MG63 (cell line): ENCODE data around the gene ADCY9. TPM values are rescaled to one million over a fixed set of nuclear protein-coding genes. Genes with fewer than 3 reads are reported as not detected.
"Not testable (repeated sequence)": the region's sequence is repeated elsewhere in the genome, so short reads cannot be mapped to it uniquely, and the experiment has no call there.

Experiments
- DNase-seq: peaks from one replicate; pipeline ENCODE4 v3.0.0-alpha.2; 2020
- H3K27me3 ChIP-seq: fragments of 250-450 bp; sonication (Bioruptor Pico); 2 replicates; pipeline ENCODE4 v1.5.1; 2020; ENCODE audit warnings: mild to moderate bottlenecking, moderate library complexity
- H3K36me3 ChIP-seq: fragments of 250-450 bp; sonication (Bioruptor Pico); 2 replicates; pipeline ENCODE4 v1.5.1; 2020; ENCODE audit warnings: mild to moderate bottlenecking, moderate library complexity
- H3K4me3 ChIP-seq: fragments of 250-450 bp; sonication (Bioruptor Pico); 2 replicates; pipeline ENCODE4 v1.5.1; 2020; ENCODE audit warnings: mild to moderate bottlenecking, moderate library complexity
- H3K9me3 ChIP-seq: fragments of 250-450 bp; sonication (Bioruptor Pico); 2 replicates; pipeline ENCODE4 v1.5.1; 2020; ENCODE audit warnings: mild to moderate bottlenecking, moderate library complexity
- total RNA-seq: library from RNA; depleted of rRNA; stranded (reverse); fragments of >200 nt; shearing (Covaris generic); gene quantifications from 2 replicates; pipeline ENCODE4 v1.2.3, GENCODE V29; 2014; ENCODE audit warnings: low replicate concordance

Gene ADCY9
- total RNA-seq, 1 experiment from 2014 or later: 18.4 TPM

DNA sequence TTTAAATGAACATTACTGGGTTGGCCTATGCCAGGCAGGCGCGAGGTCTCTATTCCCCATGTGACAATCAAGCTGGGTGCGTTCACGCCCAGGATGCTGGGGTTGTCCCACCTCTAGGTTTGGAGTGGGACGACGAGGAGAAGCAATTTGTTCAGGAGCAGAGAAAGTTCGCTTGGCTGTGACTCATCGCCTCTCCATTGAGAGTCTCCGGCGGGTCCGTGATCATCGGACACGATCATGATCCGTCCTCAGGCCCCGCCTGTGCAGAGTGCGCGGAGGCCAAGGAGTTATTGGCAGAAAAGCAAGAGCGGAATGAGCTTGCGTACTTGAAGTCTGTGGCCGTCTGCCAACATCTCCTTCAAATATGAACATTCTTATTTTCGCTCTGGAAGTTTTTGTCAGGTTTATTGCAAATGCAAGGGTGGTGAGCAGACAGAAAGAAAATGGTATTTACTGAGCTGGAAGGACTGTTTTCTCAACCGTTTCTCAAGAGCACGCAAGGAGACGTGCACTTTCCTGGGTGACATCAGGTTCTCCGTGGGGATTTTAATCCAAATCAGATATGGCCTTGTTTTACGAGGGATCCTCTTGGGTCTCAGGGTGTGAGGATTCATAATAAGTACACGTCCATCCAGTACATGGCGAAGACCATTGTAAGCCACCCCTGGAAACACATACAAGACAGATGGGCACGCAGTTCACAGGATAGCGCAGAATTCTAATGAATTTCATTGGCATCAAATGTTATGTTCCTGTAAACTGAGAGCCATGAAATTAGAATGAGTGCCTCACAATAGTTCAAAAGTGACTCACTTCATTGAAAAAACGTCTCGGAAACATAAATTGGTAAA lies 165.7 kb downstream of the ADCY9 start:
- Histone ChIP-seq H3K36me3 (peaks cover 9% of the 10 kb centered on the region), H3K9me3 (no peaks in the 10 kb centered on the region), H3K4me3 (peak overlapping the region; percentile 40), H3K27me3 (no peaks in the 10 kb centered on the region)
- DNase-seq: peak; percentile 99

DNA sequence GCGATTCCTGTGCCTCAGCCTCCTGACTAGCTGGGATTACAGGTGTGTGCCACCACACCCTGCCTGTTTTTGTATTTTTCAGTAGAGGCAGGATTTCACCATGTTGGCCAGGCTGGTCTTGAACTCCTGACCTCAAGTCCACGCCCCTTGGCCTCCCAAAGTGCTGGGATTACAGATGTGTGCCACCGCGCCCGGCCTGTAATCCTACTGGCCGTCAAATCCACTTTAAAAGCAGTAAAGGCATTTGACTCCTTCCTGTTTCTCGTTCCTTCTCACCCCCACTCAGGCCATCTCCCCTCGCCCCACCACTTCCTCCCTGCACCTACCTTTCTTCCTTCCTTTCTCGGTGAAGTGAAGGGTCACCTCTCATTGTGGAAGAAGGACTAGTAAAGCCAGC lies 166.3 kb downstream of the ADCY9 start:
- Histone ChIP-seq H3K9me3 (no peaks in the 10 kb centered on the region), H3K36me3 (peaks cover 9% of the 10 kb centered on the region), H3K4me3 (peak overlapping the region; percentile 40), H3K27me3 (no peaks in the 10 kb centered on the region)
- peak; percentile 75 for DNase-seq

DNA sequence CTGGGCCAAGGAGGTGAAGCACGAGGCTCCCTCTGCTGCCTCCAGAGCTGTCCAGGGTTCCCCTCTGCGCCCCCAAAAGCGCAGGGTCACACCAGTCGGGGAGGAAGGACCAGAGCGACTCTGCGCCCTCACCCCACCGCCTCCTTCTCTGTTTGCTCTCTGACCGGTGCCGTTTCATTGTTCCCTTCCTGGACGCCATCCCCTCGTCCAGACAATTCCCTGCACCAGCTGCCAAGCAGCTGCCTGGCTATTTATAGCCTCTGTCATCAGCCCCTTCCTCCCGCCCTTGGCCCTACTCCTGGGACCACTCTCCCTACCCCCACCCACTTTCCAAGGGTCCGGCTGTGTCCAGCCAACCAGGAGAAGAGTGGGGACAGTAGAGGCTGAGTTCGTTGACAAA lies 167.0 kb downstream of the ADCY9 start:
- no peak for DNase-seq
- Histone ChIP-seq H3K9me3 (no peaks in the 10 kb centered on the region), H3K36me3 (peaks cover 9% of the 10 kb centered on the region), H3K4me3 (peak overlapping the region; percentile 40), H3K27me3 (no peaks in the 10 kb centered on the region)

DNA sequence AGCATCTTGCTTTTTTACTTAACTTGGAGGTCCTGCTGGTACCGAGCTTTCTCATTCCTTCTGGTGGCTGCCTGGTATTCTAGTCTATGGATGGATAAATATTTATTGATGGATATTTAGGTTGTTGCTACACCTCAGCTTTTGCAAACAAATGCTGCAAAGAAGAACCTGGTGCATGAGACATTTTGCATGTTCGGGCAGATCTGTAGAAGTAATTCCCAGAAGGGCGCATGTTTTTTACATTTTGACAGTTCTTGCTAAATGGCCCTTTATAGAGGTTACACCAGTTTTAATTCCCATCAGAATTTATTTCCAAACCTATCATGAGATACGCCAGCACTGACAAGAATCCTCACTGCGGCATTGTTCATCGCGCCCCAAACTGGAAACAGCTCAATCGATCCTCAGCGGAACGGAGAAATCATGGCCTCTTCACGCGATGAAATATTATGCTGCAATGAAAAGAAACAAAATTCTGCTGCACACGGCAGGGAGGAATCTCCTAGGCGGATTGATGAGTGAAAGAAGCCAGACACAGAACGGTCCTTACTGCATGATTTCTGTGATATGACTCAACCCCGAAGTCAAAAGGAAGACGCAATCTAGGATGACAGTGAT lies 167.8 kb downstream of the ADCY9 start:
- H3K36me3 ChIP-seq: peaks cover 9% of the 10 kb centered on the region
- H3K4me3 ChIP-seq: no peak overlapping the region
- no peak for DNase-seq
- no peaks in the 10 kb centered on the region for H3K27me3 ChIP-seq
- no peaks in the 10 kb centered on the region for H3K9me3 ChIP-seq

DNA sequence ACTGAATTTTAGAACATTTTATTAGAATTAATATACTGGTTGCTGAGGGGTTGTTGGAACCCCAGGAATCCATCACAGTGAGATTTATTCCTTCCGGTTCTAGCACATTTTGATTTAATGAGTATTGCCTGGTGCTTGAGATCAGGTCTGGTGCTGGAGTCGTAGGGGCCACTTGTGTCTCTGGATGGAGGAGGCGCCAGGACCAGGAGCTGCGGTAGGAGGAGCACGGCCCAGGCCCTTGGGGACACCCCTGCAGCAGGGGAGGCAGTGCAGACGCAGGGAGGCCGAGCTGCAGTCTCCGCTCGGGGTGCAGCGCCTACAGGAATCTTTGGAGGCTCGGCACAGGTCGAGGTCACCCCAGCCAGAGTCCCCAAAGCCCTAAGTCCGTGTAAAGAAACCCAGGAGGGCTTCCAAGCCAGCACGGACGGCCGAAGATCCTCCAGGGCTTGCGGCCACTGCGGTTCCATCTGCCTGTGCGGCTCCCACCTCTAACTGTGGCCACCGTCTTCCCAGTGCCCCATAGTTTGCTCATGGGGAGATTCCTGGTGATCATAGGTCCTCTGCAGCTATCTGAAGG lies 169.6 kb downstream of the ADCY9 start:
- Histone ChIP-seq H3K27me3 (no peaks in the 10 kb centered on the region), H3K4me3 (no peak overlapping the region), H3K9me3 (no peaks in the 10 kb centered on the region), H3K36me3 (peaks cover 25% of the 10 kb centered on the region)
- no peak for DNase-seq

DNA sequence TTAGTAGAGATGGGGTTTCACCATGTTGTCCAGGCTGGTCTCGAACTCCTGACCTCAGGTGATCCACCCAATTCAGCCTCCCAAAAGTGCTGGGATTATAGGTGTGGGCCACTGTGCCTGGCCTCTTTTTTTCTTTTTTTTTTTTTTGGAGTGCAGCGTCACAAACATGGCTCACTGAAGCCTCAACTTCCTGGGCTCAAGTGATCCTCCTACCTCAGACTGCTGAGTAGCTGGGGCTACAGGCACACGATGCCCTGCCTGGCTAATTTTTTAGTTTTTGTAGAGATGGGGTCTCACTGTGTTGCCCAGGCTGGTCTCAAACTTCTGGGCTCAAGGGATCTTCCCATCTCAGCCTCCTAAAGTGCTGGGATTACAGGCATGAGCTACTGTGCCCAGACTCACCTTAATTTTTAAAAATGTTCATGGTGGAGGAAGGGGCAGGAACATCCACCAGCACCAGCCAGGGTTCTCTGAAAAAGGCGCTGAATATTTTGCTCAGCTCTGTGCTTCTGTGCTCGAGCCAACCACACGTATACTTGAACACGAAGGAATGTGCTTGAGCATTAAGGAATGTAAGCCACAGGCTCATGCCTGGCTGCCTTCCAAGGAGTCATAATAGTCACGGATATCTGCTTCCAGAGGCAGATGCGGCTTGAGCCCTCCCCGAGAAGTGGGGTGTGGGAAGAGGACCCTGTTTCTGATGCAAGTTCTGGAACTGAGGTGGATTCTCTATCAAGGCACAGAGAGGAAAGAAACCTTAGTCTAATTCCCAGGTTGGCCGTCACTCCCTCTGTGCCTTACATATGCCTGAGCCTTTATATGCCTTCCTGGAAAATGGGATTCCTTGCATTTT lies 170.3 kb downstream of the ADCY9 start:
- DNase-seq: peak; percentile 96
- Histone ChIP-seq H3K36me3 (peaks cover 28% of the 10 kb centered on the region), H3K4me3 (no peak overlapping the region)

DNA sequence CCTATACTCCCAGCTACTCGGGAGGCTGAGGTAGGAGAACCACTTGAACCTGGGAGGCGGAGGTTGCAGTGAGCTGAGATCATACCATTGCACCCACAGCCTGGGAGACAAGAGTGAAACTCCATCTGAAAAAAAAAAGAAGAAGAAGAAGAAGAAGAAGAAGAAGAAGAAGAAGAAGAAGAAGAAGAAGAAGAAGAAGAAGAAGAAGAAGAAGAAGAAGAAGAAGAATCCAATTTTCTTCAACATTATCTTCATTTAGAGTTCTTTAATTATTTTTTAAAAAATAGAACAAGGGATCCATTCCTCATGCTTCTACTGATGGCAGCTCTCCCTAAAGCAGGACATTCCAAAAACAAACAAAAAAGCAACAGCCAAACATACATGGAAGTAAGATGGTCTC lies 171.8 kb downstream of the ADCY9 start:
- peaks cover 28% of the 10 kb centered on the region for H3K36me3 ChIP-seq
- H3K27me3 ChIP-seq, DNase-seq, H3K4me3 ChIP-seq, H3K9me3 ChIP-seq: not testable (repeated sequence)

More for the DNA sequence above, 170.3 kb downstream of the ADCY9 start:
- H3K27me3 ChIP-seq: no peaks in the 10 kb centered on the region
- no peaks in the 10 kb centered on the region for H3K9me3 ChIP-seq

DNA sequence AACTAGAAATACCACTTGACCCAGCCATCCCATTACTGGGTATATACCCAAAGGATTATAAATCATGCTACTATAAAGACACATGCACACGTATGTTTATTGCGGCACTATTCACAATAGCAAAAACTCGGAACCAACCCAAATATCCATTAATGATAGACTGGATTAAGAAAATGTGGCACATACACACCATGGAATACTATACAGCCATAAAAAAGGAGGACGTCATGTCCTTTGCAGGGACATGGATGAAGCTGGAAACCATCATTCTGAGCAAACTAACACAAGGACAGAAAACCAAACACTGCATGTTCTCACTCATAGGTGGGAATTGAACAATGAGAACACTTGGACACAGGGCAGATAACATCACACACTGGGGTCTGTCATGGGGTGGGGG lies 174.1 kb downstream of the ADCY9 start:
- not testable (repeated sequence) for DNase-seq, H3K4me3 ChIP-seq, H3K9me3 ChIP-seq, H3K27me3 ChIP-seq
- H3K36me3 ChIP-seq: peaks cover 19% of the 10 kb centered on the region

DNA sequence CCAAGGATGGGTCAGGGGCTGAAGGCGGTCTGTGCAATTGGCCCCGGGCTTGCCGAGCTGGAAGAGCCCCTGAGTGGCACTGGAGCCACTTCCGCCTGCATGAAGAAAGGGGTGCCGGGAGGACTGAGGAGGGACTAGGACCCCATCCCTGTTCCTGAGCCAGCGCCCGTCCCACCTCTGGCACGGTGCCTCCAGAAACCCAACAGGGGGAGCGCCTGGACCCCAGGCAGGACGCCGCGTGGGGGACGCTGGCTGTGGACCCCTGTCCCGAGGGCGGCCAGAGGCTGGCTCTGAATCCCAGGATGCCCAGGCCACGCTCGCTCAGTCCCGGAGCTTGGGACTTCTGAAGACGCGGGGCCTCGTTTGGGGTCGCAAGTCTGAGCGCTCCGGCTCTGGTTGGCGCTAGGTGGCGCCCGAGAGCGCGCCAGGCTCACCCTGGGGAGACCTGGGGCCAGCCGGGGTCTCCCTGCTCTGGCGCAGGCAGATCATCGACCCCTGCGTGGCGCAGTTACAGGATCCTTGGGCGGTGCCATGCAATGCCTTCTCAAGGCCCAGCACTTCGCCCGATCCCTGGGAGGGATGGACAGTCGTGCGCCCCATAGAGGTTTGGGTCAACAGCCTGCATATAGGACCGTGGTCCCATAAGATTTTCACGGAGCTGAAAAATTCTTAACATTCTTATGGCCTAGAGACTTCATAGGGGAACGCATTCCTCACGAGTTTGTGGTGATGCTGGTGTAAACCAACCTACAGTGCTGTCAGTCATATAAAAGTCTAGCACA lies 177.2 kb downstream of the ADCY9 start:
- peak; percentile 76 for DNase-seq
- Histone ChIP-seq H3K4me3 (peak overlapping the region; percentile 16), H3K36me3 (peaks cover 19% of the 10 kb centered on the region), H3K9me3 (no peaks in the 10 kb centered on the region), H3K27me3 (no peaks in the 10 kb centered on the region)

DNA sequence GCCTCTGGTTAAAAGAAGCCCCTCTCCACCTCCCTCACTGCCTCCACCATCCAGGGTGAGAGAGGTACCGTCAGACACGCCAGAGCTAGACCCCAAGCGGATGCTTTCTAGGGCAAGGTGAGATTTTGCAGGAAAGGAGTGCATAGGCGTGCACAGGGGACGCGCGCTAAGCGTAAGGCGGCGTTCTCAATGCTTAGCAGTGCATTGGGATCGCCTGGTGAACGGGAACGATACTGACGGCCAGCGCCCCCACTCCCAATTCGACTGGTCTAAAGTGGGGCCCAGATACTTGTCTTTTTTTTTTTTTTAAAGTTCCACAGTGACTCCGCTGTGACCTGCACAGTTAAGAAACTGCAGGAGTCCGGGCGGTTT lies 177.8 kb downstream of the ADCY9 start:
- Histone ChIP-seq H3K36me3 (peaks cover 19% of the 10 kb centered on the region), H3K4me3 (no peak overlapping the region), H3K9me3 (no peaks in the 10 kb centered on the region), H3K27me3 (no peaks in the 10 kb centered on the region)
- no peak for DNase-seq

DNA sequence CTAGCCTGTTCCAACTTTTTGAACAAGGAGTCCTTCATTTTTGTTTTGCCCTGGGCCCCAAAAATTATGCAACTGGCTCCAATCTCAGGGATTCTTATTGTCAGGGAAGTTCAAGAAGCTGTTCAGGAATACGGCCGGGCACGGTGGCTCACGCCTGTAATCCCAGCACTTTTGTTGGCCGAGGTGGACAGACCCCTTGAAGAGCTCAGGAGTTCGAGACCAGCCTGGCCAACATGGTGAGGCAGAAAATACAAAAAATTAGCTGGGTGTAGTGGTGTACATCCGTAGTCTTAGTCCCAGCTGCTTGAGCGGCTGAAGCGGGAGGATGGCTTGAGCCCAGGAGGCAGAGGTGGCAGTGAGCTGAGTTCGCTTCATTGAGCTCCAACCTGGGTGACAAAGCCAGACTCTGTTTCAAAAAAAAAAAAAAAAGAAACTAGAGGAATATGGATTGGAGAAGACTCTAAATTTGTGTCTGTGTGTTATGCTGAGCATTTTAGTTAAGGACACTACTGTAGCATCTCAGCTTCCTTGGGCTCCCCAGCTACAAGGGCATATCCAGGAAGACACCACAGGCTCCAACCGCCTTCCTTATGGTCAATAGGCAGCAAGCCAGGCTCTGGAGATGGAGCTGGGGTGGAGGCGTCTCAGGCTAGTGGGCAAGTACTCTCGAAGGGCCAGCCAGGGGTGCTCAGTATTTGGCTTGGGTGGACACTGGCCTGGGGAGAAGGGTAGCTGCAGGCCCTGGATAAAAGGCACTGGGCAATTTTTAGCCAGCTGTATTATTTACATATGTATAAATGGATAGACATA lies 179.0 kb downstream of the ADCY9 start:
- H3K36me3 ChIP-seq: peaks cover 9% of the 10 kb centered on the region; the same call in 1 of the 2 replicates
- no peak for DNase-seq
- H3K27me3 ChIP-seq: no peaks in the 10 kb centered on the region
- H3K4me3 ChIP-seq: no peak overlapping the region
- no peaks in the 10 kb centered on the region for H3K9me3 ChIP-seq

DNA sequence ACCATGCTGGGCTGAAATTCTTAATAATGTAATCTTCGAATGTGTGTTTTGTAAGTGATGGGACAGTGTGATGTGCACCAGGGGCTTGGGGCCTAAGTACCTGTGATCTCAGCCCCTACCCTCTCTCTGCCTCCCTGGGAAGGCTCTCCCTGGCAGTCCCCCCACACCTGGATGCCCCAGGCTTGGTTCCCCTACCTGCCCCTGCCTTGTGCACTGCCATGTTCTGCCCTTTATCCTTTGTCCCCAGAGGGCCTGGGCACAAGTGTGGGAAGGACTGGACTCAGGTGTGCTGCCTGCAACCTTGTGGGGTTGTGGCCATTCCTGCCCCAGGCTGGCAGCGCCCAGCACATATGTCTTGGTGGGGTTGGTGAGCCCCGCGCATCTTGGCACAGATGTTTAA lies 180.3 kb downstream of the ADCY9 start:
- Histone ChIP-seq H3K27me3 (no peaks in the 10 kb centered on the region), H3K4me3 (no peak overlapping the region), H3K9me3 (no peaks in the 10 kb centered on the region), H3K36me3 (no peaks in the 10 kb centered on the region)
- DNase-seq: no peak

DNA sequence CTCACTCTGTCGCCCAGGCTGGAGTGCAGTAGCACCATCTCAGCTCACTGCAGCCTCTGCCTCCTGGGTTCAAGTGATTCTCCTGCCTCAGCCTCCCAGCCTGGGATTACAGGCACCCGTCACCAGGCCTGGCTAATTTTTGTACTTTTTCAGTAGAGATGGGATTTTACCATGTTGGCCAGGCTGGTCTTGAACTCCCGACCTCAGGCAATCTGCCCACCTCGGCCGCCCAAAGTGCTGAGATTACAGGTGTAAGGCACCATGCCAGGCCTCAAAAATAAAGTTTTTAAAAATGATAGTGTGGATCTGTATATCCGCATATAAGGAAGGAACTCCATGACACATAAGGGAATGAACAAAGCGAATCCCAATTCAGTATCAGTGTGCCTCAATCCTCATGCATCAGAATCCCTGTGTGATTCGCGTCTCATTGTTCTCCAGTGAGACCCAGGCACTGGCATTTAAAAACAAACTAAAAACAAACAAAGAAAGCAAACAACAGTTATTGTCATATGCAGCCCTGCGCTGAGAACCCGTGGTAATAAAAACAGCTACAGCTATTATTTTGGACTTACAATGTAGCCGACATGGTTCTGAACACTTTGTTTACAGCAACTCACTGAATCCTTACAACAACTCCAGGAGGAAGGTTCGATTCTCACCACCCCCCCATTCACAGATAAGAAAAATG lies 181.6 kb downstream of the ADCY9 start:
- no peaks in the 10 kb centered on the region for H3K27me3 ChIP-seq
- DNase-seq: no peak
- H3K4me3 ChIP-seq: no peak overlapping the region
- no peaks in the 10 kb centered on the region for H3K9me3 ChIP-seq
- H3K36me3 ChIP-seq: no peaks in the 10 kb centered on the region

DNA sequence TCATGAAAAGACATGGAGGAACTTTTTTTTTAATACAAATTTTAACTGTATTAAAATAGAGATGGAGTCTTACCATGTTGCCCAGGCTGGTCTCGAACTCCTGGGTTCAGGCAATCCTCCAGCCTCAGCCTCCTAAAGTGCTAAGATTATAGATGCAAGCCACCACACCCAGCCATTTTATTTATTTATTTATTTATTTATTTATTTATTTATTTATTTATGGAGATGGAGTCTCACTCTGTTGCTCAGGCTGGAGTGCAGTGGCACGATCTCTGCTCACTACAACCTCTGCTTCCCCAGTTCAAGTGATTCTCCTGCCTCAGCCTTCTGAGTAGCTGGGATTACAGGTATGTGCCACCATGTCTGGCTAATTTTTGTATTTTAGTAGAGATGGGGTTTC lies 189.1 kb downstream of the ADCY9 start:
- H3K36me3 ChIP-seq, H3K9me3 ChIP-seq, H3K4me3 ChIP-seq, H3K27me3 ChIP-seq, DNase-seq: not testable (repeated sequence)

DNA sequence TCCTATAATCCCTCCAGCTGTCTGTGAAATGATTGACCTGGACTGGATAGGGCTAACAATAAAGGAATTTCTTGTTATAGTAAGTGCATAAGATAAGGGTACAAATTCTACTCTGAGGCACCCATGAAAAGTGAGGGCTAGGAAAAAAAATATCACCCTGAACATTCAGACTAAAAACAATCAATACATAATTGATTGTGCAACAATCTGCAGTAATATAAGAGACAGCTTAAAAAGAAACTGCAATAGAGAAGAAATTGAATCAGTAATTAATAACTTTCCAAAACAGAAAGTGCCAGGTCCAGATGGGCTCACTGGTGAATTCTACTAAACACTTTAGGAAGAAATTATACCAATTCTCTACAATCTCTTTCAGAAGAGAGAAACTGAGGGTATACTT lies 191.5 kb downstream of the ADCY9 start:
- Histone ChIP-seq H3K9me3 (peaks cover 4% of the 10 kb centered on the region), H3K36me3 (no peaks in the 10 kb centered on the region; the same call in none of the 2 replicates)
- DNase-seq: no peak

More for the DNA sequence above, 191.5 kb downstream of the ADCY9 start:
- no peaks in the 10 kb centered on the region for H3K27me3 ChIP-seq
- H3K4me3 ChIP-seq: no peak overlapping the region
